ENCODE data around the gene PLVAP.

The PLVAP gene

DNA sequence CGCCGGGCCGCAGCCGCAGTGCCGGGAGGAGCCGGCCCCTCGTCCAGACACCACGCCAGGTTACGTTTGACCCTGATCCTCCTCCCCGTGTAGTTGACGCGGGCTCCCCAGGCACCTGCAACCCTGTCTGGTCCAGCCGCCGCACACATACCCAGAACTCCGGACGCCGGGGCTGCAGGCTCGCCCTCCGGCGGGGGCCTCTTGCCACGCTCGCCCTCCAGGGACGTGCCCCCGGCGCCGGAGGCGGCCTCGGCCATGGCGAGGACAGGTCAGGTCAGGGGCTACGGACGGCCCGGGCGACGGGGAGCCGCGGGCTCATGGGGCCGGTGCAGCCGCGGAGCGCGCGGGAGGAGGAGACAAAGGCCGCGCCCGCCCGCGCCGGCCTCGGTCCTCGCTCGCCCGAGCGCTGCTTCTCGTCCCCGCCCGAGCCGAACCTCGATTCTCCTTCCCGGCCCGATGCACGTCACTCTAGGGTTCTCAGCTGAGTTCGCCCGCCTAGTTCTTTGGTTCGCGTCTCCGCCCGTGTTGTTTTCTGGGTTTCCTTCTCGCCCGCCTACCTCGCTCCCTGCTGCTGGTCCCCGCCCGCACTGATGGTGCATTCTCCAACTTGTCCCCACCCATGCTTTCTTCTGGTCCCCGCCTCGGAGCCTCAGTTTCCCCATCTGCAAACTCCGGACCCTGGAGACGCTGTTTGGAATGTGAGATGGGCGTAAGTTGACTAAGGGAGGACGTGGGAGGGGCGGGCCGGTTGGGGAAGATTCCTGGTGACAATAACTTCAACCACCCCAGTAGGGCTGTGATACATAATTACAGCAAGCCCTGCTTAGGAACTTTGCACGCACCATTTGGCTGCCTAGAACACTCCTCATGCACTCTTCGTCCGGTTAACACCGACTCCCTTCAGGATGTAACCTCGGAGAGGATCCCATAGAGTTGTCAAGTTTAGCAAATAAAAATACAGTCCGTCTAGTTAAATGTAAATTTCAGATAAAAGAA lies 42.4 kb downstream of the PLVAP start, which contains the start of gene ANO8 (continued):
- TF ChIP-seq ZNF843 (tag by site-specific recombination; IDR thresholded peaks at IDR 0.05) (peak; percentile 70; the same call in 1 of the 2 replicates), ZNF600 (tag by site-specific recombination; IDR thresholded peaks at IDR 0.05) (peak; percentile 96), IKZF3 (tag by site-specific recombination; IDR thresholded peaks at IDR 0.05) (peak; percentile 95), ZFHX2 (tag by site-specific recombination; conservative IDR thresholded peaks at IDR 0.05) (peak; percentile 92), ZNF48 (tag by site-specific recombination; IDR thresholded peaks at IDR 0.05) (no peak), ZNF670 (tag by site-specific recombination; IDR thresholded peaks at IDR 0.05; ENCODE audit: low read depth) (no peak), SP2 (tag by site-specific recombination; IDR thresholded peaks at IDR 0.05) (peak; percentile 87), KLF1 (tag by site-specific recombination; IDR thresholded peaks at IDR 0.05) (peak; percentile 92), ZNF184 (tag by site-specific recombination; IDR thresholded peaks at IDR 0.05) (peak; percentile 97), ZNF350 (tag by site-specific recombination; IDR thresholded peaks at IDR 0.05) (no peak), ZNF416 (tag by site-specific recombination; IDR thresholded peaks at IDR 0.05) (peak; percentile 89), ZNF2 (tag by site-specific recombination; IDR thresholded peaks at IDR 0.05) (peak; percentile 97), SCRT1 (tag by site-specific recombination; IDR thresholded peaks at IDR 0.05; ENCODE audit: borderline replicate concordance) (0 out of 2 replicates have a peak, but pooled peaks have one; percentile 35), ZNF174 (tag by site-specific recombination; IDR thresholded peaks at IDR 0.05) (no peak), ZNF10 (tag by site-specific recombination; IDR thresholded peaks at IDR 0.05) (peak; percentile 91), ZNF701 (tag by site-specific recombination; IDR thresholded peaks at IDR 0.05) (no peak), ZNF558 (tag by site-specific recombination; IDR thresholded peaks at IDR 0.05) (peak; percentile 63; the same call in 1 of the 2 replicates), ZBTB7A (tag by site-specific recombination; IDR thresholded peaks at IDR 0.05; ENCODE audit: low read depth) (peak; percentile 96), ZFP69B (tag by site-specific recombination; IDR thresholded peaks at IDR 0.05) (peak; percentile 94), ZNF121 (tag by site-specific recombination; IDR thresholded peaks at IDR 0.05) (peak; percentile 48; the same call in 1 of the 2 replicates)
- TF ChIP-seq, protein P1, sequence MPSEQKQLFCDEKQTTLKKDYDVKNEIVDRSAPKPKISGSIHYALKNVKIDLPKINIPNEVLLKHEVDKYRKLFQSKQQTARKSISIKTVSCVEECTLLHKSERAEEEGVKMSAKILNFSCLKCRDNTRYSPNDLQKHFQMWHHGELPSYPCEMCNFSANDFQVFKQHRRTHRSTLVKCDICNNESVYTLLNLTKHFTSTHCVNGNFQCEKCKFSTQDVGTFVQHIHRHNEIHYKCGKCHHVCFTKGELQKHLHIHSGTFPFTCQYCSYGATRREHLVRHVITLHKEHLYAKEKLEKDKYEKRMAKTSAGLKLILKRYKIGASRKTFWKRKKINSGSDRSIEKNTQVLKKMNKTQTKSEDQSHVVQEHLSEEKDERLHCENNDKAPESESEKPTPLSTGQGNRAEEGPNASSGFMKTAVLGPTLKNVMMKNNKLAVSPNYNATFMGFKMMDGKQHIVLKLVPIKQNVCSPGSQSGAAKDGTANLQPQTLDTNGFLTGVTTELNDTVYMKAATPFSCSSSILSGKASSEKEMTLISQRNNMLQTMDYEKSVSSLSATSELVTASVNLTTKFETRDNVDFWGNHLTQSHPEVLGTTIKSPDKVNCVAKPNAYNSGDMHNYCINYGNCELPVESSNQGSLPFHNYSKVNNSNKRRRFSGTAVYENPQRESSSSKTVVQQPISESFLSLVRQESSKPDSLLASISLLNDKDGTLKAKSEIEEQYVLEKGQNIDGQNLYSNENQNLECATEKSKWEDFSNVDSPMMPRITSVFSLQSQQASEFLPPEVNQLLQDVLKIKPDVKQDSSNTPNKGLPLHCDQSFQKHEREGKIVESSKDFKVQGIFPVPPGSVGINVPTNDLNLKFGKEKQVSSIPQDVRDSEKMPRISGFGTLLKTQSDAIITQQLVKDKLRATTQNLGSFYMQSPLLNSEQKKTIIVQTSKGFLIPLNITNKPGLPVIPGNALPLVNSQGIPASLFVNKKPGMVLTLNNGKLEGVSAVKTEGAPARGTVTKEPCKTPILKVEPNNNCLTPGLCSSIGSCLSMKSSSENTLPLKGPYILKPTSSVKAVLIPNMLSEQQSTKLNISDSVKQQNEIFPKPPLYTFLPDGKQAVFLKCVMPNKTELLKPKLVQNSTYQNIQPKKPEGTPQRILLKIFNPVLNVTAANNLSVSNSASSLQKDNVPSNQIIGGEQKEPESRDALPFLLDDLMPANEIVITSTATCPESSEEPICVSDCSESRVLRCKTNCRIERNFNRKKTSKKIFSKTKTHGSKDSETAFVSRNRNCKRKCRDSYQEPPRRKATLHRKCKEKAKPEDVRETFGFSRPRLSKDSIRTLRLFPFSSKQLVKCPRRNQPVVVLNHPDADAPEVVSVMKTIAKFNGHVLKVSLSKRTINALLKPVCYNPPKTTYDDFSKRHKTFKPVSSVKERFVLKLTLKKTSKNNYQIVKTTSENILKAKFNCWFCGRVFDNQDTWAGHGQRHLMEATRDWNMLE (tag by site-specific recombination; conservative IDR thresholded peaks at IDR 0.05; ENCODE audit: low read depth): no peak
- TF ChIP-seq, protein P2, sequence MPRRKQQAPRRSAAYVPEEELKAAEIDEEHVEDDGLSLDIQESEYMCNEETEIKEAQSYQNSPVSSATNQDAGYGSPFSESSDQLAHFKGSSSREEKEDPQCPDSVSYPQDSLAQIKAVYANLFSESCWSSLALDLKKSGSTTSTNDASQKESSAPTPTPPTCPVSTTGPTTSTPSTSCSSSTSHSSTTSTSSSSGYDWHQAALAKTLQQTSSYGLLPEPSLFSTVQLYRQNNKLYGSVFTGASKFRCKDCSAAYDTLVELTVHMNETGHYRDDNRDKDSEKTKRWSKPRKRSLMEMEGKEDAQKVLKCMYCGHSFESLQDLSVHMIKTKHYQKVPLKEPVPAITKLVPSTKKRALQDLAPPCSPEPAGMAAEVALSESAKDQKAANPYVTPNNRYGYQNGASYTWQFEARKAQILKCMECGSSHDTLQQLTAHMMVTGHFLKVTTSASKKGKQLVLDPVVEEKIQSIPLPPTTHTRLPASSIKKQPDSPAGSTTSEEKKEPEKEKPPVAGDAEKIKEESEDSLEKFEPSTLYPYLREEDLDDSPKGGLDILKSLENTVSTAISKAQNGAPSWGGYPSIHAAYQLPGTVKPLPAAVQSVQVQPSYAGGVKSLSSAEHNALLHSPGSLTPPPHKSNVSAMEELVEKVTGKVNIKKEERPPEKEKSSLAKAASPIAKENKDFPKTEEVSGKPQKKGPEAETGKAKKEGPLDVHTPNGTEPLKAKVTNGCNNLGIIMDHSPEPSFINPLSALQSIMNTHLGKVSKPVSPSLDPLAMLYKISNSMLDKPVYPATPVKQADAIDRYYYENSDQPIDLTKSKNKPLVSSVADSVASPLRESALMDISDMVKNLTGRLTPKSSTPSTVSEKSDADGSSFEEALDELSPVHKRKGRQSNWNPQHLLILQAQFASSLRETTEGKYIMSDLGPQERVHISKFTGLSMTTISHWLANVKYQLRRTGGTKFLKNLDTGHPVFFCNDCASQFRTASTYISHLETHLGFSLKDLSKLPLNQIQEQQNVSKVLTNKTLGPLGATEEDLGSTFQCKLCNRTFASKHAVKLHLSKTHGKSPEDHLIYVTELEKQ (tag by site-specific recombination; IDR thresholded peaks at IDR 0.05; ENCODE audit: borderline replicate concordance): peak; percentile 94; the same call in 1 of the 2 replicates
- TF ChIP-seq, protein P3, sequence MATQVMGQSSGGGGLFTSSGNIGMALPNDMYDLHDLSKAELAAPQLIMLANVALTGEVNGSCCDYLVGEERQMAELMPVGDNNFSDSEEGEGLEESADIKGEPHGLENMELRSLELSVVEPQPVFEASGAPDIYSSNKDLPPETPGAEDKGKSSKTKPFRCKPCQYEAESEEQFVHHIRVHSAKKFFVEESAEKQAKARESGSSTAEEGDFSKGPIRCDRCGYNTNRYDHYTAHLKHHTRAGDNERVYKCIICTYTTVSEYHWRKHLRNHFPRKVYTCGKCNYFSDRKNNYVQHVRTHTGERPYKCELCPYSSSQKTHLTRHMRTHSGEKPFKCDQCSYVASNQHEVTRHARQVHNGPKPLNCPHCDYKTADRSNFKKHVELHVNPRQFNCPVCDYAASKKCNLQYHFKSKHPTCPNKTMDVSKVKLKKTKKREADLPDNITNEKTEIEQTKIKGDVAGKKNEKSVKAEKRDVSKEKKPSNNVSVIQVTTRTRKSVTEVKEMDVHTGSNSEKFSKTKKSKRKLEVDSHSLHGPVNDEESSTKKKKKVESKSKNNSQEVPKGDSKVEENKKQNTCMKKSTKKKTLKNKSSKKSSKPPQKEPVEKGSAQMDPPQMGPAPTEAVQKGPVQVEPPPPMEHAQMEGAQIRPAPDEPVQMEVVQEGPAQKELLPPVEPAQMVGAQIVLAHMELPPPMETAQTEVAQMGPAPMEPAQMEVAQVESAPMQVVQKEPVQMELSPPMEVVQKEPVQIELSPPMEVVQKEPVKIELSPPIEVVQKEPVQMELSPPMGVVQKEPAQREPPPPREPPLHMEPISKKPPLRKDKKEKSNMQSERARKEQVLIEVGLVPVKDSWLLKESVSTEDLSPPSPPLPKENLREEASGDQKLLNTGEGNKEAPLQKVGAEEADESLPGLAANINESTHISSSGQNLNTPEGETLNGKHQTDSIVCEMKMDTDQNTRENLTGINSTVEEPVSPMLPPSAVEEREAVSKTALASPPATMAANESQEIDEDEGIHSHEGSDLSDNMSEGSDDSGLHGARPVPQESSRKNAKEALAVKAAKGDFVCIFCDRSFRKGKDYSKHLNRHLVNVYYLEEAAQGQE (tag by site-specific recombination; IDR thresholded peaks at IDR 0.05): peak; percentile 80
- TF ChIP-seq, protein P4, sequence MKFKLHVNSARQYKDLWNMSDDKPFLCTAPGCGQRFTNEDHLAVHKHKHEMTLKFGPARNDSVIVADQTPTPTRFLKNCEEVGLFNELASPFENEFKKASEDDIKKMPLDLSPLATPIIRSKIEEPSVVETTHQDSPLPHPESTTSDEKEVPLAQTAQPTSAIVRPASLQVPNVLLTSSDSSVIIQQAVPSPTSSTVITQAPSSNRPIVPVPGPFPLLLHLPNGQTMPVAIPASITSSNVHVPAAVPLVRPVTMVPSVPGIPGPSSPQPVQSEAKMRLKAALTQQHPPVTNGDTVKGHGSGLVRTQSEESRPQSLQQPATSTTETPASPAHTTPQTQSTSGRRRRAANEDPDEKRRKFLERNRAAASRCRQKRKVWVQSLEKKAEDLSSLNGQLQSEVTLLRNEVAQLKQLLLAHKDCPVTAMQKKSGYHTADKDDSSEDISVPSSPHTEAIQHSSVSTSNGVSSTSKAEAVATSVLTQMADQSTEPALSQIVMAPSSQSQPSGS (tag by site-specific recombination; IDR thresholded peaks at IDR 0.05; ENCODE audit: low read depth): peak; percentile 94

Data from HEK293 (cell line).